ENCODE measurements around the gene UCKL1.
A peak's percentile ranks its signal among the peaks of the same experiment; 100 is the strongest.
"Not testable (repeated sequence)": the region's sequence is repeated elsewhere in the genome, so short reads cannot be mapped to it uniquely, and the experiment has no call there.

The UCKL1 gene

DNA sequence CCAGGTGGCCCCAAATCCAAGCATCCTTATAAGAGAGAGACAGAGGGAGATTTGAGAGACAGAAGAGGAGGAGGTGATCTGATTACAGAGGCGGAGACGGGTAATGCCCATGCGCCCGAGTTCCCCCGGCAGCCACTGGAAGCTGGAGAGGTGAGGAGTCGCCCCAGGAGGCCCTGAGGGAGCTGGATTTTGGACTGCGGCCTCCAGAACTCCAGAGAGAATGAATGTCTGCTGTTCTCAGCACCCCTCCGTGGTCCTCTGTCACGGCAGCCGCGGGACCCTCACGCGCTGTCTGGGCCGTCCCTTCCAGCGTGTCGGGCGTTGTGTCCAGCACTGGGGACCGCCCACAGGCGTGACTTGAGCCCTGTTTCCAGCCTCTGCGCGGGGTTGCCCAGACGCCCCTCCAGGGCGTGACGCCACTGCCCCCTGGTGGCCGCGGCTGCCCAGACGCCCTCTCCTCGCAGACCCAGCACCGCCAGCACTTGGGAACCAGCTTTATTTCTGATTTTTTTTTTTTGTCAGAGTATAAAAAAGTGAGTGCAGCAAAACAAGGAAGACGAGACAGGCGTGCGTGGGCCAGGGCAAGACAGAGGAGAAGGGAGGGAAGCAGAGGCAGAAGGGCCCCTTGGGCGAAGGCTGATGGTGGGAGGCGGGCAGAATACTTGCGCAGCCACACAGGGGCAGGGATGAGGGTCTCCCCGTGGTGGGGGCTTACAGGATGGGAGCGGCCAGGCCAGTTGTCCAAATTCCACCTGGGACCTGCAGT, 17.6 kb upstream of the UCKL1 start:
- H3K9me3 ChIP-seq, result no peaks in the 10 kb centered on the region
- H3K4me3 ChIP-seq (ENCODE audit: low read depth, low read length), result peak overlapping the region; percentile 57
- no peaks in the 10 kb centered on the region for H3K27me3 ChIP-seq
- DNase-seq, result peak; percentile 94
- H3K36me3 ChIP-seq, result no peaks in the 10 kb centered on the region
- peaks cover 4% of the 10 kb centered on the region; the same call in 1 of the 2 replicates for H3K4me1 ChIP-seq
- TF ChIP-seq, protein P1, sequence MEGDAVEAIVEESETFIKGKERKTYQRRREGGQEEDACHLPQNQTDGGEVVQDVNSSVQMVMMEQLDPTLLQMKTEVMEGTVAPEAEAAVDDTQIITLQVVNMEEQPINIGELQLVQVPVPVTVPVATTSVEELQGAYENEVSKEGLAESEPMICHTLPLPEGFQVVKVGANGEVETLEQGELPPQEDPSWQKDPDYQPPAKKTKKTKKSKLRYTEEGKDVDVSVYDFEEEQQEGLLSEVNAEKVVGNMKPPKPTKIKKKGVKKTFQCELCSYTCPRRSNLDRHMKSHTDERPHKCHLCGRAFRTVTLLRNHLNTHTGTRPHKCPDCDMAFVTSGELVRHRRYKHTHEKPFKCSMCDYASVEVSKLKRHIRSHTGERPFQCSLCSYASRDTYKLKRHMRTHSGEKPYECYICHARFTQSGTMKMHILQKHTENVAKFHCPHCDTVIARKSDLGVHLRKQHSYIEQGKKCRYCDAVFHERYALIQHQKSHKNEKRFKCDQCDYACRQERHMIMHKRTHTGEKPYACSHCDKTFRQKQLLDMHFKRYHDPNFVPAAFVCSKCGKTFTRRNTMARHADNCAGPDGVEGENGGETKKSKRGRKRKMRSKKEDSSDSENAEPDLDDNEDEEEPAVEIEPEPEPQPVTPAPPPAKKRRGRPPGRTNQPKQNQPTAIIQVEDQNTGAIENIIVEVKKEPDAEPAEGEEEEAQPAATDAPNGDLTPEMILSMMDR (IDR thresholded peaks at IDR 0.05; ENCODE audit: low read depth, low read length), result peak; percentile 98

DNA sequence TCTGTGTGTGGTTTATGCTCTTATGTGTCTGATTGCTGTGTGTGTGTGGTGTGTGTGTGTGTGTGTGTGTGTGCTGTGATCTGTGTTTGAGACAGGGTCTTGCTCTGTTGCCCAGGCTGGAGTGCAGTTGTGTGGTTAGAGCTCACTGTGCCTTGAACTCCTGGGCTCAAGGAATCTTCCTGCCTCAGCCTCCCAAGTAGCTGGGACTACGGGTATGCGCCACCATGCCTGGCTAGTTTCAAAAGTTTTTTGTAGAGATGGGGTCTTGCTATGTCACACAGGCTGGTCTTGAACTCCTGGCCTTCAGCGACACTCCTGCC, 16.9 kb upstream of the UCKL1 start:
- Histone ChIP-seq H3K36me3 (no peaks in the 10 kb centered on the region; the same call in 1 of the 2 replicates), H3K4me3 (ENCODE audit: low read depth, low read length) (no peak overlapping the region; the same call in 1 of the 2 replicates), H3K4me1 (no peaks in the 10 kb centered on the region), H3K9me3 (no peaks in the 10 kb centered on the region), H3K27me3 (no peaks in the 10 kb centered on the region)
- TF ChIP-seq, protein P1 (IDR thresholded peaks at IDR 0.05; ENCODE audit: low read depth, low read length), result no peak
- DNase-seq, result no peak

DNA sequence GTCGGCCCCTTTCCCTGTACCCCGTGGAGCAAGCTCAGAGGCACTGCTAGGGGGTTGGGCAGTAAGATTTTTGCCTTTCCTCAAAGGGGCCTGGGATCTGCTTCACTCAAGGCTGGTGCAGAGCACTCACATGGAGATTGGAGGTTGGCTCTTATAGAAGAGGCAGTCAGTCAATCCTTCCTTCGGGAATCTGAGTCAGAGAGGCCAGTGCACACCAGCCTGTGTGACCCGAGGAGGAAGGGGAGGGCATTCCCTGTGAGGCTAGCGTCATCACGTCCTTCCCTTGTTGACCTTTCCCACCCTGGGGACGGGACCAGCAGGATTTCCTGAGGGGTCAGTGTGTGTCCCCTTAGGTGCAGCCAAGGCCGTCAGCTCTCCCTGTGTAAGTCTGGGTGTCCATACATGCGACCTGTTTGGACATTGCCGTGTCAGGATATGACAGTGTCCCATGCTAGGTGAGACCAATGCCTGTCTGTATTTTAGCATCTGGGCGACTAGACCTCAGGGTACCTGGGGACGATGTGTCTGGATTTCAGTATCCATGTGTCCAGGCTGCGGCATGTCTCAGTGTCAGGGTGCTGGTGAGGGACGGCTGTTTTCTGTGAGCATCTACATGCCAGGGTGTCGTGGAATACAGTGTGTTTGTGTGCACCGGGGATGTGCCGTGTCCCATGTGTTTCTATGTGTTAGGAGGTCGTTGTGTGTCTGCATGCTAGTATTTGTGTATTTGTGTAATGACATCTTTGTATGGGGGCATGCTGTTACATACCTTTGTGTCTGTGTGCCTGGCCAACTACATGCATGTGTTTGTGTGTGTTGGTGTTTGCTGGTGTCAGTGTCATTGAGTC, 16.3 kb upstream of the UCKL1 start:
- DNase-seq, result no peak
- Histone ChIP-seq H3K9me3 (no peaks in the 10 kb centered on the region), H3K4me3 (ENCODE audit: low read depth, low read length) (no peak overlapping the region), H3K27me3 (no peaks in the 10 kb centered on the region), H3K4me1 (no peaks in the 10 kb centered on the region), H3K36me3 (no peaks in the 10 kb centered on the region; the same call in 1 of the 2 replicates)
- TF ChIP-seq, protein P1 (IDR thresholded peaks at IDR 0.05; ENCODE audit: low read depth, low read length), result no peak

DNA sequence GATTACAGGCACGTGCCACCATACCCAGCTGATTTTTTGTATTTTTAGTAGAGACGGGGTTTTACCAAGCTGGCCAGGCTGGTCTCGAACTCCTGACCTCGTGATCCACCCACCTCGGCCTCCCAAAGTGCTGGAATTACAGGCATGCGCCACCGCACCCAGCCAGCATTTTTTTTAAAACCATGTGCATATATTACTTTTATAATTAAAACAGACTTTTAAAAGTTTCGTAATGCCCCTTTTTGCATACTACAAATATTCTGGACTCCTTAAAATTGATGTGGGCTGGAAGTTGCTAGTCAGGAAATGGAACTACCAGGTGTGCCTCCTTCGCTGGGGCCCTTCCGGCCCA, 15.7 kb upstream of the UCKL1 start:
- H3K27me3 ChIP-seq; H3K36me3 ChIP-seq; H3K4me1 ChIP-seq; H3K4me3 ChIP-seq (ENCODE audit: low read depth, low read length); DNase-seq; H3K9me3 ChIP-seq: not testable (repeated sequence)

DNA sequence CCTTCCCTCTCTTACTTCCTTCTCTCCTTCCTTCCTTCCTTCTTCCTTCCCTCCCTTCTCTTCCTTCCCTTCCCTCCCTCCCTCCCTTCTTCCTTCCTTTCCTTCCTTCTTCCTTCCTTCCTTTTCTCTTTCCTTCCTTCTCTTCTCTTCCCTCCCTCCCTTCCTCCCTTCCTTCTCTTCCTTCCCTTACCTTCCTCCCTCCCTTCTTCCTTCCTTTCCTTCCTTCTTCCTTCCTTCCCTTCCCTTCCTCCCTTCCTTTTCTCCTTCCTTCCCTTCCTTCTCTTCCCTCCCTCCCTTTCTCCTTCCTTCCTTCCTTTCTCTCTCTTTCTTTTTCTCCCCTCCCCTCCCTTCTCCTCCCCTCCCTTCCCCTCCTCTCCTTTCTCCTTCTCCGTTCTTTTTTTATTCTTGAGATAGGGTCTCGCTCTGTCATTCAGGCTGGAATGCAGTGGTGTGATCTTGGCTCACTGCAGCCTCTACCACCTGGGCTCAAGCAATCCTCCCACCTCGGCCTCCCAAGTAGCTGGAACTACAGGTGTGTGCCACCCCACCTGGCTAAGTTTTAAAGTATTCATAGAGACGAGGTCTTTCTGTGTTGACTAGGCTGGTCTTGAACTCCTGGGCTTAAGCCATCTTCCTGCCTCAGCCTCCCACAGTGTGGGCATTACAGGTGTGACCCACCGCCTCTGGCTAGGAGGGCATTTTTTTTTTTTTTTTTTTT, 14.7 kb upstream of the UCKL1 start:
- Histone ChIP-seq H3K4me1 (no peaks in the 10 kb centered on the region), H3K9me3 (no peaks in the 10 kb centered on the region), H3K27me3 (no peaks in the 10 kb centered on the region), H3K36me3 (peaks cover 13% of the 10 kb centered on the region), H3K4me3 (ENCODE audit: low read depth, low read length) (no peak overlapping the region)
- no peak for DNase-seq
- TF ChIP-seq, protein P1 (IDR thresholded peaks at IDR 0.05; ENCODE audit: low read depth, low read length), result no peak

DNA sequence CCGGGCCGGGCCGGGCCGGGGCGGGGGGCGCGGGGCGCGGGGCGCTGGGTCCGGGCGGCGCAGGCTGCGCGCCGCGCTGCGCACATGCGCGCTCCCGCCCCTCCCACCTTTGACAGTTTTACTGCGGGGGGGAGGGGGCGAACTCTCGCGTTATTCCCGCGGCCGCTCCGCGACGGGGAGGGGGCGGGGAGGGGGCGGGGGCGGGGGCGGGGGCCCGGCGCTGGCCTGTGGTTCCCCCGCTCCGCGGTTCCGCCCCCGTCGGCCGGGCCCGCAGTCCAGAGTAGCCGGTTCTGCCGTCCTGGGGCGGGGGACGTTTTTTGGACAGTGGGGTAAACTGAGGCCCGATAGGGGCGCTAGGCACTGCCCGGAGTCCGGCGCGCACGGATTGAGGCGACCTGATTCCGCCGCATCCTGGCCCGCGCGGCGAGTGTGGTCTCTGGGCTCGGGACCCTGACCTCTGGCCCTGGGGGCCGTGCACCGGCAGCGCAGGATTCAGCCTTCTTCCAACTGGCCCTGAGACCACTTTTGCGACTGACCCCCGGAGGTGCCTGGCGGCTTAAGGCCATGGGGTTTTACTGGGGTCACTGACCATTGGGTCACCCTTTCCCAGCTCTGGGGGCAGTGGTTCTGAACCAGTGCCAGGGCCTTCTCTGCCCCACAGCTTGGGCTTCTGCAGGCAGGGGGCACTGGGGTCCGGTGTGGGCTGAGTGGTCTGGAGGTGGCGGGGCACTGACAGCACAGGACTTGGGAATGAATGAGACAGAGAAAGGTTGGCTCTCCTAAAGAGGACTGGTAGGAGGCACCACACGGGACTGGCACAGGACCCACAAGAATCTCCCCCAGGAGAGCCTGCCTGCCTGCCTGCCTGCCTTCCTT, 13.9 kb upstream of the UCKL1 start, which contains the start of gene ZNF512B:
Gene ZNF512B, minus strand, starts transcription at position 93 of the 876 bp plus-strand sequence. CDS start 1,980 bp downstream, outside the sequence.
- DNase-seq, result peak; percentile 87
- H3K4me1 ChIP-seq, result no peaks in the 10 kb centered on the region

More for the DNA sequence above, 13.9 kb upstream of the UCKL1 start, which contains the start of gene ZNF512B:
- TF ChIP-seq, protein P1 (IDR thresholded peaks at IDR 0.05; ENCODE audit: low read depth, low read length), result no peak
- Histone ChIP-seq H3K27me3 (no peaks in the 10 kb centered on the region), H3K4me3 (ENCODE audit: low read depth, low read length) (peak within 1 kb of the TSS; percentile 74), H3K9me3 (no peaks in the 10 kb centered on the region), H3K36me3 (peaks cover 13% of the 10 kb centered on the region)
